Fibroblast of the aortic adventitia (primary cell): ENCODE measurements around the gene STXBP5L. TPM values are rescaled to one million over a fixed set of nuclear protein-coding genes. Genes with fewer than 3 reads are reported as not detected.

ENCODE experiments used
- DNase-seq: peaks from one replicate; pipeline ENCODE4 v3.0.0-alpha.2; 2010; ENCODE audit warnings: low read depth
- H3K4me3 ChIP-seq: 2 replicates; pipeline ENCODE4 v1.5.1; 2011; ENCODE audit warnings: low read depth, mild to moderate bottlenecking, control low read depth, low read length, moderate library complexity
- CTCF ChIP-seq: IDR thresholded peaks from 2 replicates; pipeline ENCODE4 v1.5.1; 2011; ENCODE audit warnings: mild to moderate bottlenecking, low read length, control low read depth, inconsistent platforms; ENCODE audit not compliant: insufficient read depth
- total RNA-seq: library from RNA; depleted of rRNA; stranded (reverse); fragments of >200 nt; gene quantifications from 2 replicates; pipeline ENCODE4 v1.2.3, GENCODE V29; 2012; ENCODE audit warnings: low replicate concordance

Gene STXBP5L
- total RNA-seq, 1 donor, result not detected

- TF ChIP-seq CTCF, result no peak
- DNase-seq, result no peak
- no peak overlapping the region for H3K4me3 ChIP-seq
Observed at GRCh38 chr3:121252676-121253075, 344.7 kb downstream of the STXBP5L start.

- no peak for DNase-seq
- H3K4me3 ChIP-seq, result no peak overlapping the region
- no peak for TF ChIP-seq CTCF
Observed at GRCh38 chr3:121269389-121269788, 361.4 kb downstream of the STXBP5L start.

DNA sequence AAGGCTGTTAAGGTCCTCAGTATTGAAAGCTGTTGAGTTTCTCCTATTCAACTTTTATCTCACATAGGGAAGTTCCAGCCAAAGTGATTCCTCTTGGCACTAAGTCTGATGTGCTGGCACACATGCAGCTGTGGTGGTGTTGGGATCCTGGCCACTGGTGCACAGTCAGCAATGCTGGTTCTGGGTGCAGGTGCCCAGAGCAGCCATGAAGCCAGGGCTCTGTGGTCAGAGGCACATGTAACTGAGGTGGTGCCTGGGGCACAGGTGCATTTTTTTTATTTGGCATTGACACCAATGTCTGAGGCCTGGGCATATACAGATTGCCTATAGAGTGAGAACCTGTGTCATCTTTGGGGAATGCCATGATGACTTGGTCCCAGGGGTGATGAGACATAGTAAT is 366.4 kb downstream of the STXBP5L start:
- H3K4me3 ChIP-seq, result no peak overlapping the region
- no peak for TF ChIP-seq CTCF
- no peak for DNase-seq

- DNase-seq, result no peak
- no peak for TF ChIP-seq CTCF
- no peak overlapping the region for H3K4me3 ChIP-seq
Observed at GRCh38 chr3:121295452-121295851, 387.4 kb downstream of the STXBP5L start.

DNA sequence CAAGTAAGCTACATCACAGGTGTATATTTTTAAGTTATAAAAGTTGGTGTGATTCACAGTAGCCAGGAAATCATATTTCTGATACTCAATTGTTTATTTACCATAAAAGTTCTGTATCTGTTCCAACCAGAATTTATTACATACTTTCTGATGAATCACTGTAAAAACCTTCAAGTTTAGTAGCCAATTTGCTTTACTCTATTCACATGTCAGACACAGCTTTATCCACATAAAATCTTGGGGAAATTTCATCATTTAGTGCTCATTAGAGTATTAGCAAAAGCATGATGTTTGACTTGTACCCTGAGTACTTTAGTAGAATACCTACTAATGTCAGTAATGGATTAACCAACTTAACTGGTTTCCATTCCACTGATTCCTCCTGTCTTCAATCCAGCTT is 388.0 kb downstream of the STXBP5L start:
- no peak for DNase-seq
- H3K4me3 ChIP-seq, result no peak overlapping the region
- TF ChIP-seq CTCF, result no peak

- no peak for TF ChIP-seq CTCF
- DNase-seq, result no peak
- no peak overlapping the region for H3K4me3 ChIP-seq
Observed at GRCh38 chr3:121324320-121324719, 416.3 kb downstream of the STXBP5L start.

DNA sequence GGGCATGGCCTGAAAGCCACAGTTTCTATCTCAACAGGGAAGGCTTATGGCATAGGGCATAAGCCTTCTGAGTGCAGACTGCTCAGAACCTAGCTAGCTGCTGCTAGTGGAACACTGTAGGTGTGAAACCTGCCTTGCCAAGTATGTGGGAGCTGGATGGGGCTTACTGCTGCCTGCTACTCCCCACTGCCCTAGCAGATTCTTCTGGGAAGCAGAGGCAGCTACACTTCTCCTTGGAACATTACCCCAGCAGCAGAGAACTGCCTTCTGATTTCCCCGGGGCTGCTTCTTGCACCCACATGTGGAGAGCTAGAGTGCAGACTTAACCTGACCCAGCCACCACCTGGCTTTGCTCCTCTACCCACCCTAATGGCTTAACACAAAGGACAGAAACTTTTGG is 422.1 kb downstream of the STXBP5L start:
- DNase-seq, result no peak
- no peak for TF ChIP-seq CTCF
- no peak overlapping the region for H3K4me3 ChIP-seq
